Loucy (cell line): ENCODE data around the gene RNF11.

ENCODE experiments used
- H2AFZ ChIP-seq: fragments of 200-600 bp; sonication (generic); 2 replicates; pipeline ENCODE4 v1.6.0; 2016; ENCODE audit warnings: antibody characterized with exemption, mild to moderate bottlenecking, low read length, moderate library complexity
- H3F3A ChIP-seq: fragments of 200-600 bp; 2 replicates; pipeline ENCODE4 v1.6.0; 2016; ENCODE audit warnings: antibody characterized with exemption, low read depth, mild to moderate bottlenecking
- H3K27me3 ChIP-seq: fragments of 200-600 bp; sonication (generic); 2 replicates; pipeline ENCODE4 v1.6.1; 2014; ENCODE audit warnings: low read length, mild to moderate bottlenecking; ENCODE audit not compliant: insufficient read depth, poor library complexity, severe bottlenecking
- H3K36me3 ChIP-seq: fragments of 200-600 bp; sonication (generic); 2 replicates; pipeline ENCODE4 v1.6.1; 2016; ENCODE audit warnings: low read length; ENCODE audit not compliant: insufficient read depth
- H3K4me1 ChIP-seq: fragments of 200-600 bp; sonication (generic); 2 replicates; pipeline ENCODE4 v1.5.1; 2014; ENCODE audit warnings: low read length, mild to moderate bottlenecking; ENCODE audit not compliant: insufficient read depth, poor library complexity, severe bottlenecking
- H3K4me2 ChIP-seq: fragments of 200-600 bp; sonication (generic); 2 replicates; pipeline ENCODE4 v1.6.0; 2014; ENCODE audit warnings: antibody characterized with exemption, low read length, low read depth, mild to moderate bottlenecking; ENCODE audit not compliant: poor library complexity, severe bottlenecking
- H3K4me3 ChIP-seq: fragments of 200-600 bp; sonication (generic); 2 replicates; pipeline ENCODE4 v1.5.1; 2014; ENCODE audit warnings: low read length, mild to moderate bottlenecking, mixed read lengths; ENCODE audit not compliant: poor library complexity, severe bottlenecking
- H3K79me2 ChIP-seq: fragments of 200-600 bp; sonication (generic); 2 replicates; pipeline ENCODE4 v1.6.1; 2014; ENCODE audit warnings: low read length; ENCODE audit not compliant: insufficient read depth
- H3K9ac ChIP-seq: fragments of 200-600 bp; sonication (generic); 2 replicates; pipeline ENCODE4 v1.6.0; 2014; ENCODE audit warnings: mild to moderate bottlenecking, low read depth, low read length, moderate library complexity; ENCODE audit not compliant: poor library complexity, severe bottlenecking
- H3K9me2 ChIP-seq: fragments of 200-600 bp; sonication (generic); replicated peaks from 2 replicates; pipeline ENCODE4 v1.6.1; 2016; ENCODE audit warnings: low read depth, low read length, mixed read lengths
- H3K9me3 ChIP-seq: fragments of 200-600 bp; sonication (generic); 2 replicates; pipeline ENCODE4 v1.6.1; 2014; ENCODE audit warnings: mild to moderate bottlenecking, antibody characterized with exemption, low read length, low read depth; ENCODE audit not compliant: insufficient read depth
- H4K20me1 ChIP-seq: fragments of 200-600 bp; sonication (generic); 2 replicates; pipeline ENCODE4 v1.6.0; 2014; ENCODE audit warnings: antibody characterized with exemption, low read length, mild to moderate bottlenecking; ENCODE audit not compliant: insufficient read depth, poor library complexity, severe bottlenecking
- EZH2phosphoT487 ChIP-seq: fragments of 200-600 bp; IDR thresholded peaks from 2 replicates; pipeline ENCODE4 v1.6.1; 2018; ENCODE audit warnings: antibody characterized with exemption, mild to moderate bottlenecking, moderate library complexity, borderline replicate concordance
- TF ChIP-seq, protein P1 (sequence below): fragments of 200-600 bp; sonication (generic); conservative IDR thresholded peaks from 2 replicates; pipeline ENCODE4 v1.5.1; 2014; ENCODE audit warnings: mild to moderate bottlenecking, antibody characterized with exemption, low read length

Gene RNF11

DNA sequence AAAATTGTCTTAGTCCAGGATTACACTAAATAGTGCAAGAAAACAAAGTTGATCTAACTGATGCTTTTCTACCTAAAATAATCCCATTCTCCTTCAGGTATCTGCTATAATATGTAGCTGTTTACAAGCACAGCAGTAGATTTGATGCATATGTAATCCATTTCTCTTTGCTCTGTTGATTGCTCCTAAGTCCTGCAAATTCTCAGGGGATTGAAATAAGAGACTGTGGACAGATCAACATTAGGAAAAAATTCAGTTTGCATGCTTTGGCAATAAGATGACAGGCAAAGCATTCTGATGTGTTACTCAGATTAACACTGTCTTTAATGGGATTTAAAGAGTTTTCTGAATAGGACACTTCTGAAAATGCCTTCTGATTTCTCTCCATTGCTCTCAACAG is 34.7 kb downstream of the RNF11 start:
- H3K9me3 ChIP-seq: no peaks in the 10 kb centered on the region
- no peak overlapping the region for H3K4me3 ChIP-seq
- H3K9ac ChIP-seq: no peak overlapping the region
- H3K79me2 ChIP-seq: peaks cover 41% of the 10 kb centered on the region
- no peak overlapping the region for H3K4me2 ChIP-seq
- H2AFZ ChIP-seq: no peak overlapping the region
- H3F3A ChIP-seq: 0 out of 2 replicates have a peak, but pooled peaks cover 2% of the 10 kb centered on the region
- H3K9me2 ChIP-seq: no peaks in the 10 kb centered on the region
- no peak for TF ChIP-seq EZH2phosphoT487
- TF ChIP-seq, protein P1, sequence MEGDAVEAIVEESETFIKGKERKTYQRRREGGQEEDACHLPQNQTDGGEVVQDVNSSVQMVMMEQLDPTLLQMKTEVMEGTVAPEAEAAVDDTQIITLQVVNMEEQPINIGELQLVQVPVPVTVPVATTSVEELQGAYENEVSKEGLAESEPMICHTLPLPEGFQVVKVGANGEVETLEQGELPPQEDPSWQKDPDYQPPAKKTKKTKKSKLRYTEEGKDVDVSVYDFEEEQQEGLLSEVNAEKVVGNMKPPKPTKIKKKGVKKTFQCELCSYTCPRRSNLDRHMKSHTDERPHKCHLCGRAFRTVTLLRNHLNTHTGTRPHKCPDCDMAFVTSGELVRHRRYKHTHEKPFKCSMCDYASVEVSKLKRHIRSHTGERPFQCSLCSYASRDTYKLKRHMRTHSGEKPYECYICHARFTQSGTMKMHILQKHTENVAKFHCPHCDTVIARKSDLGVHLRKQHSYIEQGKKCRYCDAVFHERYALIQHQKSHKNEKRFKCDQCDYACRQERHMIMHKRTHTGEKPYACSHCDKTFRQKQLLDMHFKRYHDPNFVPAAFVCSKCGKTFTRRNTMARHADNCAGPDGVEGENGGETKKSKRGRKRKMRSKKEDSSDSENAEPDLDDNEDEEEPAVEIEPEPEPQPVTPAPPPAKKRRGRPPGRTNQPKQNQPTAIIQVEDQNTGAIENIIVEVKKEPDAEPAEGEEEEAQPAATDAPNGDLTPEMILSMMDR: no peak
- peaks cover 40% of the 10 kb centered on the region; the same call in 1 of the 2 replicates for H3K36me3 ChIP-seq
- no peaks in the 10 kb centered on the region for H3K27me3 ChIP-seq
- peaks cover 22% of the 10 kb centered on the region for H4K20me1 ChIP-seq
- H3K4me1 ChIP-seq: peaks cover 20% of the 10 kb centered on the region

DNA sequence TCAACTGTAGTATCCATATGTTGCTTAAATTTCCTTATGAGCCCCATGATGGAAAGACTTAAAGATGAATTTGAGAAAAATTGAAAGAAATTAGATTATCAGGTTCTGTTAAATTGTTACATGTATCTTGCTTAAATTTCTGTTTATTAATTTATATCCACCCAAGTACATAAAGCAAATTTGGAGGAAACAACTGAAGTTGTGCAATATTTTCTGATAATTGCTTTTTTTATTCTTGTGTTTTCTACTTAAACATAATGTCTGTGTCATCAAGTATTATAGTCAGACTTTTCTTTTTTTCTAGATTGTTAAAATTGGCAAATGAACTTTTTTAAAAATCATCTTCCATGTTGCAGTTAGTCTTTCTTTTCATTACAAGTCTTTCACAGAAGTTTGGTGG is 36.8 kb downstream of the RNF11 start:
- Histone ChIP-seq H3K27me3 (no peaks in the 10 kb centered on the region), H3K9me3 (no peaks in the 10 kb centered on the region), H3K9ac (no peak overlapping the region), H3K4me2 (no peak overlapping the region), H3K4me1 (peaks cover 8% of the 10 kb centered on the region), H3K9me2 (no peaks in the 10 kb centered on the region), H3F3A (0 out of 2 replicates have a peak, but pooled peaks cover 2% of the 10 kb centered on the region), H3K79me2 (peaks cover 19% of the 10 kb centered on the region), H3K4me3 (no peak overlapping the region), H2AFZ (no peak overlapping the region), H3K36me3 (peaks cover 40% of the 10 kb centered on the region; the same call in 1 of the 2 replicates), H4K20me1 (peaks cover 2% of the 10 kb centered on the region)
- TF ChIP-seq, protein P1: no peak
- no peak for TF ChIP-seq EZH2phosphoT487

DNA sequence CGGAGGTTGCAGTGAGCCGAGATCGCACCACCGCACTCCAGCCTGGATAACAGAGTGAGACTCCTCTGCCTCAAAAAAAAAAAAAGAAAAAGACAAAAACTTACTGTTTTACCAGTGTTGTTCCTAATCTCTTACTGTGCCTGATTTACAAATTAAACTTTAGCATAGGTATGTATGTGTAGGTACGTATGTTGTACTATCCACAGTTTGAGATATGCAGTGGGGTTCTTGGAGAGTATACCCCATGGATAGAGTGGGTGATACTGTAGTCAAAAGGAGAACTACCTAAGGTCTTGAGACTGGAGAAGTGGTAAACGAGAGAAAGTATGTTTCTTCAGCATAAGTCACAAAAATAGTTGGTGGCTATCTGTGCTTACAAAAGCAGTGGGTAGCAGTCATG is 38.6 kb downstream of the RNF11 start:
- H3K4me1 ChIP-seq: no peaks in the 10 kb centered on the region
- H3K27me3 ChIP-seq: no peaks in the 10 kb centered on the region
- H3F3A ChIP-seq: no peaks in the 10 kb centered on the region
- H3K9ac ChIP-seq: no peak overlapping the region
- H3K4me3 ChIP-seq: no peak overlapping the region
- no peak overlapping the region for H2AFZ ChIP-seq
- no peaks in the 10 kb centered on the region for H3K9me2 ChIP-seq
- H3K36me3 ChIP-seq: peaks cover 36% of the 10 kb centered on the region; the same call in 1 of the 2 replicates
- no peaks in the 10 kb centered on the region for H3K9me3 ChIP-seq
- H4K20me1 ChIP-seq: no peaks in the 10 kb centered on the region
- H3K79me2 ChIP-seq: peaks cover 5% of the 10 kb centered on the region; the same call in 1 of the 2 replicates
- no peak overlapping the region for H3K4me2 ChIP-seq
- TF ChIP-seq, protein P1: no peak
- TF ChIP-seq EZH2phosphoT487: no peak
